GM23338 (cell line): Measurements from ENCODE around the gene TMEM219. TPM values are rescaled to one million over a fixed set of nuclear protein-coding genes. Genes with fewer than 3 reads are reported as not detected.

ENCODE experiments used
- ATAC-seq: fragments of 200-7000 bp; cut with Tn5 transposase; 3 replicates; pipeline ENCODE4 v1.9.1; 2020
- DNase-seq: peaks from one replicate; pipeline ENCODE4 v3.0.0-alpha.2; 2015; ENCODE audit warnings: low spot score
- H2AFZ ChIP-seq: fragments of 200-600 bp; sonication (generic); 2 replicates; pipeline ENCODE4 v1.8.0; 2016; ENCODE audit warnings: antibody characterized with exemption, mild to moderate bottlenecking, moderate library complexity
- H3F3A ChIP-seq: fragments of 200-600 bp; sonication (generic); replicated peaks from 2 replicates; pipeline ENCODE4 v1.8.0; 2017; ENCODE audit warnings: antibody characterized with exemption, mixed run types, low read depth
- H3K27ac ChIP-seq: fragments of 200-600 bp; sonication (generic); 2 replicates; pipeline ENCODE4 v1.6.1; 2016; ENCODE audit warnings: low read depth
- H3K27me3 ChIP-seq: fragments of 200-600 bp; sonication (generic); 2 replicates; pipeline ENCODE4 v1.8.0; 2016; ENCODE audit warnings: mild to moderate bottlenecking, mixed run types, moderate library complexity; ENCODE audit not compliant: insufficient read depth
- H3K36me3 ChIP-seq: fragments of 200-600 bp; sonication (generic); 2 replicates; pipeline ENCODE4 v1.8.0; 2016; ENCODE audit warnings: mild to moderate bottlenecking; ENCODE audit not compliant: insufficient read depth
- H3K4me1 ChIP-seq: fragments of 200-600 bp; sonication (generic); 2 replicates; pipeline ENCODE4 v1.8.0; 2016; ENCODE audit warnings: mild to moderate bottlenecking, moderate library complexity; ENCODE audit not compliant: insufficient read depth
- H3K4me2 ChIP-seq: fragments of 200-600 bp; sonication (generic); 2 replicates; pipeline ENCODE4 v1.7.1; 2017; ENCODE audit warnings: mixed run types
- H3K4me3 ChIP-seq: fragments of 200-600 bp; sonication (generic); 2 replicates; pipeline ENCODE4 v1.6.1; 2016; ENCODE audit warnings: mixed run types
- H3K79me2 ChIP-seq: fragments of 200-600 bp; sonication (generic); replicated peaks from 2 replicates; pipeline ENCODE4 v1.8.0; 2017; ENCODE audit warnings: mild to moderate bottlenecking; ENCODE audit not compliant: insufficient read depth
- H3K9me2 ChIP-seq: fragments of 200-600 bp; sonication (generic); 2 replicates; pipeline ENCODE4 v1.8.0; 2017; ENCODE audit not compliant: insufficient read depth
- H4K20me1 ChIP-seq: fragments of 200-600 bp; sonication (generic); replicated peaks from 2 replicates; pipeline ENCODE4 v1.8.0; 2017; ENCODE audit warnings: mild to moderate bottlenecking; ENCODE audit not compliant: insufficient read depth
- H3K27ac Mint-ChIP-seq: 2 replicates; pipeline ENCODE4 v1.8.0; 2020; ENCODE audit warnings: inconsistent platforms, mild to moderate bottlenecking, moderate library complexity, mixed read lengths
- H3K27me3 Mint-ChIP-seq: 3 replicates; pipeline ENCODE4 v1.8.0; 2022; ENCODE audit warnings: low read depth, mild to moderate bottlenecking, moderate library complexity, mixed read lengths, inconsistent platforms; ENCODE audit not compliant: insufficient read depth, poor library complexity
- H3K36me3 Mint-ChIP-seq: 3 replicates; pipeline ENCODE4 v1.8.0; 2021; ENCODE audit warnings: low read depth, mild to moderate bottlenecking, inconsistent platforms, moderate library complexity, mixed read lengths
- H3K4me1 Mint-ChIP-seq: 3 replicates; pipeline ENCODE4 v1.8.0; 2020; ENCODE audit warnings: mild to moderate bottlenecking, inconsistent platforms, mixed read lengths
- H3K4me3 Mint-ChIP-seq: 3 replicates; pipeline ENCODE4 v1.8.0; 2021; ENCODE audit warnings: moderate library complexity, mild to moderate bottlenecking, inconsistent platforms, mixed read lengths
- H3K9me3 Mint-ChIP-seq: 3 replicates; pipeline ENCODE4 v1.8.0; 2020; ENCODE audit warnings: moderate library complexity, mild to moderate bottlenecking, inconsistent platforms, mixed read lengths
- CREB1 ChIP-seq: fragments of 250-450 bp; sonication (Bioruptor Pico); IDR thresholded peaks from 2 replicates; pipeline ENCODE4 v1.5.0; 2020; ENCODE audit warnings: low read depth, mild to moderate bottlenecking, moderate library complexity
- EZH2 ChIP-seq: fragments of 200-600 bp; sonication (generic); IDR thresholded peaks from one replicate; pipeline ENCODE4 v1.8.0; 2017; ENCODE audit warnings: antibody characterized with exemption, mild to moderate bottlenecking, low read depth; ENCODE audit not compliant: unreplicated experiment
- EZH2phosphoT487 ChIP-seq: fragments of 200-600 bp; sonication (generic); IDR thresholded peaks from one replicate; pipeline ENCODE4 v1.8.1; 2018; ENCODE audit warnings: antibody characterized with exemption; ENCODE audit not compliant: unreplicated experiment
- JUNB ChIP-seq: IDR thresholded peaks from one replicate; pipeline ENCODE4 v1.6.1; 2016; ENCODE audit warnings: antibody characterized with exemption; ENCODE audit not compliant: unreplicated experiment
- NANOG ChIP-seq: IDR thresholded peaks from 2 replicates; pipeline ENCODE4 v1.6.1; 2016; ENCODE audit warnings: antibody characterized with exemption, borderline replicate concordance
- POLR2AphosphoS5 ChIP-seq: IDR thresholded peaks from 2 replicates; pipeline ENCODE4 v1.6.1; 2016; ENCODE audit warnings: antibody characterized with exemption, low read depth
- STAT1 ChIP-seq: IDR thresholded peaks from one replicate; pipeline ENCODE4 v1.6.1; 2016; ENCODE audit warnings: antibody characterized with exemption; ENCODE audit not compliant: unreplicated experiment
- ZNF114 ChIP-seq: fragments of 250-450 bp; sonication (Bioruptor Pico); IDR thresholded peaks from 2 replicates; pipeline ENCODE4 v1.5.0; 2020; ENCODE audit warnings: mild to moderate bottlenecking, moderate library complexity
- polyA plus RNA-seq: library from polyadenylated mRNA; unstranded; fragments of >200 nt; fragmentation: Nextera tagmentation; extraction: Ambion mirVana; gene quantifications from 2 replicates; pipeline ENCODE4 v1.2.1, GENCODE V29; 2016
- total RNA-seq: library from RNA; depleted of rRNA; stranded (reverse); fragments of >200 nt; shearing (Covaris generic); gene quantifications from 2 replicates; pipeline ENCODE4 v1.2.3, GENCODE V29; 2014
- TF ChIP-seq, protein P1 (sequence below): IDR thresholded peaks from 2 replicates; pipeline ENCODE4 v1.6.1; 2016; ENCODE audit warnings: antibody characterized with exemption
- TF ChIP-seq, protein P2 (sequence below), 2 experiments: fragments of 200-600 bp in 1 of 2; sonication (generic) in 1 of 2; conservative IDR thresholded peaks; 2 replicates each; pipeline versions ENCODE4 v1.5.1 to v1.6.1; 2016 to 2017; ENCODE audit warnings: antibody characterized with exemption in 2 of 2, low read depth in 2 of 2, mild to moderate bottlenecking in 2 of 2, moderate library complexity in 1 of 2
- TF ChIP-seq, protein P3 (sequence below): fragments of 250-450 bp; sonication (Bioruptor Pico); IDR thresholded peaks from 2 replicates; pipeline ENCODE4 v1.5.0; 2020; ENCODE audit warnings: mild to moderate bottlenecking, moderate library complexity
- TF ChIP-seq, protein P4 (sequence below): IDR thresholded peaks from one replicate; pipeline ENCODE4 v1.6.1; 2018; ENCODE audit warnings: antibody characterized with exemption; ENCODE audit not compliant: unreplicated experiment

Gene TMEM219
- total and polyA plus RNA-seq, 2 experiments from 2014 or later, result 50.0 to 82.3 TPM

DNA sequence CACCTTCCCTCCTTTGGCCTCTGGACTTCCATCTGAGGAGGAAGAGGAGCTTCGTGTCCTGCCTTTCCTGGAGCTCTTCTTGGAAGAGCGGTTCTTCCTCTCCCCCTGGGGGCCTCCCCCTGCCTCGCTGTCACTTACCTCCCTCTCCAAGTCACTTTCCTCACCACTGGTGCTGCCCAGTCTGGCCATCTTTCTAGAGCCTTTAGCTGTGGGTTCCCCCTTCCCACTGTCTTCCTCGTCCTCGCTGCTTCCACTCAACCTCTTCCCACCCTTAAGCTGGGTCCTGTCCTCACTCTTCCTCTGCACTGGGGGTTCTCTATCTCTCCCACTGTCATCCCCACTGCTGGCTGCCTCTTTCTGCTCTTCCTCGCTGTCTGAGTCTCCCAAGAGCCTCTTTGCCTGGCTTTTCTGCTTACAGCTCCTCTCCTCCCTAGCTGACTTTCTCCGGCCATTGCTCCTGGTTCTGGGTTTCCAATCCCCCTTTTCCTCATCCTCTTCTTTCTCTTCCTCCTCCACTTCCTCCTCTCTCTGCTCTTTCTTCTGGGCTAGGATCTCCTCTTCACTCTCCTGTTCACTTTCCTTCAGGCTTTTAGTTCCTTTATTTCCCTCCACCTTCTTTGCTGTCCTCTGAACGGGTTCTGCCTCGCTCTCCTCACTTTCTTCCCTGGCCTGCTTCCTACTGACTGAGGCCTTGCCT, 32.2 kb downstream of the TMEM219 start:
- H2AFZ ChIP-seq, result no peak overlapping the region
- H3K4me1 ChIP-seq, result peaks cover 13% of the 10 kb centered on the region
- Mint-ChIP-seq H3K27ac (no peak overlapping the region), H3K27me3 (peaks cover 13% of the 10 kb centered on the region), H3K4me3 (peak overlapping the region; percentile 98; the same call in 2 of the 3 replicates), H3K4me1 (peaks cover 15% of the 10 kb centered on the region), H3K9me3 (peaks cover 2% of the 10 kb centered on the region; the same call in 2 of the 3 replicates), H3K36me3 (peaks cover 50% of the 10 kb centered on the region)
- TF ChIP-seq NANOG (no peak), EZH2 (no peak), JUNB (no peak), CREB1 (CRISPR knock-in tag) (no peak), ZNF114 (CRISPR knock-in tag) (no peak), STAT1 (no peak), POLR2AphosphoS5 (no peak), EZH2phosphoT487 (no peak)
- TF ChIP-seq, protein P1, sequence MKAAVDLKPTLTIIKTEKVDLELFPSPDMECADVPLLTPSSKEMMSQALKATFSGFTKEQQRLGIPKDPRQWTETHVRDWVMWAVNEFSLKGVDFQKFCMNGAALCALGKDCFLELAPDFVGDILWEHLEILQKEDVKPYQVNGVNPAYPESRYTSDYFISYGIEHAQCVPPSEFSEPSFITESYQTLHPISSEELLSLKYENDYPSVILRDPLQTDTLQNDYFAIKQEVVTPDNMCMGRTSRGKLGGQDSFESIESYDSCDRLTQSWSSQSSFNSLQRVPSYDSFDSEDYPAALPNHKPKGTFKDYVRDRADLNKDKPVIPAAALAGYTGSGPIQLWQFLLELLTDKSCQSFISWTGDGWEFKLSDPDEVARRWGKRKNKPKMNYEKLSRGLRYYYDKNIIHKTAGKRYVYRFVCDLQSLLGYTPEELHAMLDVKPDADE, result no peak
- TF ChIP-seq, protein P2, sequence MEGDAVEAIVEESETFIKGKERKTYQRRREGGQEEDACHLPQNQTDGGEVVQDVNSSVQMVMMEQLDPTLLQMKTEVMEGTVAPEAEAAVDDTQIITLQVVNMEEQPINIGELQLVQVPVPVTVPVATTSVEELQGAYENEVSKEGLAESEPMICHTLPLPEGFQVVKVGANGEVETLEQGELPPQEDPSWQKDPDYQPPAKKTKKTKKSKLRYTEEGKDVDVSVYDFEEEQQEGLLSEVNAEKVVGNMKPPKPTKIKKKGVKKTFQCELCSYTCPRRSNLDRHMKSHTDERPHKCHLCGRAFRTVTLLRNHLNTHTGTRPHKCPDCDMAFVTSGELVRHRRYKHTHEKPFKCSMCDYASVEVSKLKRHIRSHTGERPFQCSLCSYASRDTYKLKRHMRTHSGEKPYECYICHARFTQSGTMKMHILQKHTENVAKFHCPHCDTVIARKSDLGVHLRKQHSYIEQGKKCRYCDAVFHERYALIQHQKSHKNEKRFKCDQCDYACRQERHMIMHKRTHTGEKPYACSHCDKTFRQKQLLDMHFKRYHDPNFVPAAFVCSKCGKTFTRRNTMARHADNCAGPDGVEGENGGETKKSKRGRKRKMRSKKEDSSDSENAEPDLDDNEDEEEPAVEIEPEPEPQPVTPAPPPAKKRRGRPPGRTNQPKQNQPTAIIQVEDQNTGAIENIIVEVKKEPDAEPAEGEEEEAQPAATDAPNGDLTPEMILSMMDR (conservative IDR thresholded peaks at IDR 0.05; ENCODE audit: low read depth in 2 of 2), result no peak
- TF ChIP-seq, protein P3, sequence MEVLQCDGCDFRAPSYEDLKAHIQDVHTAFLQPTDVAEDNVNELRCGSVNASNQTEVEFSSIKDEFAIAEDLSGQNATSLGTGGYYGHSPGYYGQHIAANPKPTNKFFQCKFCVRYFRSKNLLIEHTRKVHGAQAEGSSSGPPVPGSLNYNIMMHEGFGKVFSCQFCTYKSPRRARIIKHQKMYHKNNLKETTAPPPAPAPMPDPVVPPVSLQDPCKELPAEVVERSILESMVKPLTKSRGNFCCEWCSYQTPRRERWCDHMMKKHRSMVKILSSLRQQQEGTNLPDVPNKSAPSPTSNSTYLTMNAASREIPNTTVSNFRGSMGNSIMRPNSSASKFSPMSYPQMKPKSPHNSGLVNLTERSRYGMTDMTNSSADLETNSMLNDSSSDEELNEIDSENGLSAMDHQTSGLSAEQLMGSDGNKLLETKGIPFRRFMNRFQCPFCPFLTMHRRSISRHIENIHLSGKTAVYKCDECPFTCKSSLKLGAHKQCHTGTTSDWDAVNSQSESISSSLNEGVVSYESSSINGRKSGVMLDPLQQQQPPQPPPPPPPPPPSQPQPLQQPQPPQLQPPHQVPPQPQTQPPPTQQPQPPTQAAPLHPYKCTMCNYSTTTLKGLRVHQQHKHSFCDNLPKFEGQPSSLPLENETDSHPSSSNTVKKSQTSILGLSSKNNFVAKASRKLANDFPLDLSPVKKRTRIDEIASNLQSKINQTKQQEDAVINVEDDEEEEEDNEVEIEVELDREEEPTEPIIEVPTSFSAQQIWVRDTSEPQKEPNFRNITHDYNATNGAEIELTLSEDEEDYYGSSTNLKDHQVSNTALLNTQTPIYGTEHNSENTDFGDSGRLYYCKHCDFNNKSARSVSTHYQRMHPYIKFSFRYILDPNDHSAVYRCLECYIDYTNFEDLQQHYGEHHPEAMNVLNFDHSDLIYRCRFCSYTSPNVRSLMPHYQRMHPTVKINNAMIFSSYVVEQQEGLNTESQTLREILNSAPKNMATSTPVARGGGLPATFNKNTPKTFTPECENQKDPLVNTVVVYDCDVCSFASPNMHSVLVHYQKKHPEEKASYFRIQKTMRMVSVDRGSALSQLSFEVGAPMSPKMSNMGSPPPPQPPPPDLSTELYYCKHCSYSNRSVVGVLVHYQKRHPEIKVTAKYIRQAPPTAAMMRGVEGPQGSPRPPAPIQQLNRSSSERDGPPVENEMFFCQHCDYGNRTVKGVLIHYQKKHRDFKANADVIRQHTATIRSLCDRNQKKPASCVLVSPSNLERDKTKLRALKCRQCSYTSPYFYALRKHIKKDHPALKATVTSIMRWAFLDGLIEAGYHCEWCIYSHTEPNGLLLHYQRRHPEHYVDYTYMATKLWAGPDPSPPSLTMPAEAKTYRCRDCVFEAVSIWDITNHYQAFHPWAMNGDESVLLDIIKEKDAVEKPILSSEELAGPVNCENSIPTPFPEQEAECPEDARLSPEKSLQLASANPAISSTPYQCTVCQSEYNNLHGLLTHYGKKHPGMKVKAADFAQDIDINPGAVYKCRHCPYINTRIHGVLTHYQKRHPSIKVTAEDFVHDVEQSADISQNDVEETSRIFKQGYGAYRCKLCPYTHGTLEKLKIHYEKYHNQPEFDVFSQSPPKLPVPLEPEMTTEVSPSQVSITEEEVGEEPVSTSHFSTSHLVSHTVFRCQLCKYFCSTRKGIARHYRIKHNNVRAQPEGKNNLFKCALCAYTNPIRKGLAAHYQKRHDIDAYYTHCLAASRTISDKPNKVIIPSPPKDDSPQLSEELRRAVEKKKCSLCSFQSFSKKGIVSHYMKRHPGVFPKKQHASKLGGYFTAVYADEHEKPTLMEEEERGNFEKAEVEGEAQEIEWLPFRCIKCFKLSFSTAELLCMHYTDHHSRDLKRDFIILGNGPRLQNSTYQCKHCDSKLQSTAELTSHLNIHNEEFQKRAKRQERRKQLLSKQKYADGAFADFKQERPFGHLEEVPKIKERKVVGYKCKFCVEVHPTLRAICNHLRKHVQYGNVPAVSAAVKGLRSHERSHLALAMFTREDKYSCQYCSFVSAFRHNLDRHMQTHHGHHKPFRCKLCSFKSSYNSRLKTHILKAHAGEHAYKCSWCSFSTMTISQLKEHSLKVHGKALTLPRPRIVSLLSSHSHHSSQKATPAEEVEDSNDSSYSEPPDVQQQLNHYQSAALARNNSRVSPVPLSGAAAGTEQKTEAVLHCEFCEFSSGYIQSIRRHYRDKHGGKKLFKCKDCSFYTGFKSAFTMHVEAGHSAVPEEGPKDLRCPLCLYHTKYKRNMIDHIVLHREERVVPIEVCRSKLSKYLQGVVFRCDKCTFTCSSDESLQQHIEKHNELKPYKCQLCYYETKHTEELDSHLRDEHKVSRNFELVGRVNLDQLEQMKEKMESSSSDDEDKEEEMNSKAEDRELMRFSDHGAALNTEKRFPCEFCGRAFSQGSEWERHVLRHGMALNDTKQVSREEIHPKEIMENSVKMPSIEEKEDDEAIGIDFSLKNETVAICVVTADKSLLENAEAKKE (CRISPR knock-in tag), result no peak
- TF ChIP-seq, protein P4, sequence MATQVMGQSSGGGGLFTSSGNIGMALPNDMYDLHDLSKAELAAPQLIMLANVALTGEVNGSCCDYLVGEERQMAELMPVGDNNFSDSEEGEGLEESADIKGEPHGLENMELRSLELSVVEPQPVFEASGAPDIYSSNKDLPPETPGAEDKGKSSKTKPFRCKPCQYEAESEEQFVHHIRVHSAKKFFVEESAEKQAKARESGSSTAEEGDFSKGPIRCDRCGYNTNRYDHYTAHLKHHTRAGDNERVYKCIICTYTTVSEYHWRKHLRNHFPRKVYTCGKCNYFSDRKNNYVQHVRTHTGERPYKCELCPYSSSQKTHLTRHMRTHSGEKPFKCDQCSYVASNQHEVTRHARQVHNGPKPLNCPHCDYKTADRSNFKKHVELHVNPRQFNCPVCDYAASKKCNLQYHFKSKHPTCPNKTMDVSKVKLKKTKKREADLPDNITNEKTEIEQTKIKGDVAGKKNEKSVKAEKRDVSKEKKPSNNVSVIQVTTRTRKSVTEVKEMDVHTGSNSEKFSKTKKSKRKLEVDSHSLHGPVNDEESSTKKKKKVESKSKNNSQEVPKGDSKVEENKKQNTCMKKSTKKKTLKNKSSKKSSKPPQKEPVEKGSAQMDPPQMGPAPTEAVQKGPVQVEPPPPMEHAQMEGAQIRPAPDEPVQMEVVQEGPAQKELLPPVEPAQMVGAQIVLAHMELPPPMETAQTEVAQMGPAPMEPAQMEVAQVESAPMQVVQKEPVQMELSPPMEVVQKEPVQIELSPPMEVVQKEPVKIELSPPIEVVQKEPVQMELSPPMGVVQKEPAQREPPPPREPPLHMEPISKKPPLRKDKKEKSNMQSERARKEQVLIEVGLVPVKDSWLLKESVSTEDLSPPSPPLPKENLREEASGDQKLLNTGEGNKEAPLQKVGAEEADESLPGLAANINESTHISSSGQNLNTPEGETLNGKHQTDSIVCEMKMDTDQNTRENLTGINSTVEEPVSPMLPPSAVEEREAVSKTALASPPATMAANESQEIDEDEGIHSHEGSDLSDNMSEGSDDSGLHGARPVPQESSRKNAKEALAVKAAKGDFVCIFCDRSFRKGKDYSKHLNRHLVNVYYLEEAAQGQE, result no peak
- no peaks in the 10 kb centered on the region for H3K27me3 ChIP-seq
- DNase-seq, result no peak
- no peak for ATAC-seq
- peaks cover 7% of the 10 kb centered on the region; the same call in 1 of the 2 replicates for H3K79me2 ChIP-seq
- no peak overlapping the region for H3K27ac ChIP-seq
- no peaks in the 10 kb centered on the region for H3K9me2 ChIP-seq
- H3K4me3 ChIP-seq, result peak overlapping the region; percentile 94
- H4K20me1 ChIP-seq, result peaks cover 6% of the 10 kb centered on the region; the same call in 1 of the 2 replicates
- peaks cover 20% of the 10 kb centered on the region for H3F3A ChIP-seq
- H3K36me3 ChIP-seq, result peaks cover 8% of the 10 kb centered on the region
- peak overlapping the region; percentile 94 for H3K4me2 ChIP-seq
